Measurements from ENCODE around the gene HOXD11. TPM values are rescaled to one million over a fixed set of nuclear protein-coding genes. Genes with fewer than 3 reads are reported as not detected.
A peak's percentile ranks its signal among the peaks of the same experiment; 100 is the strongest.

HOXD11 gene
- total and polyA plus RNA-seq, 9 of the 15 experiments (the other 6 are each of a cell fraction or from before 2014, with no cell fraction given) = not detected

DNA sequence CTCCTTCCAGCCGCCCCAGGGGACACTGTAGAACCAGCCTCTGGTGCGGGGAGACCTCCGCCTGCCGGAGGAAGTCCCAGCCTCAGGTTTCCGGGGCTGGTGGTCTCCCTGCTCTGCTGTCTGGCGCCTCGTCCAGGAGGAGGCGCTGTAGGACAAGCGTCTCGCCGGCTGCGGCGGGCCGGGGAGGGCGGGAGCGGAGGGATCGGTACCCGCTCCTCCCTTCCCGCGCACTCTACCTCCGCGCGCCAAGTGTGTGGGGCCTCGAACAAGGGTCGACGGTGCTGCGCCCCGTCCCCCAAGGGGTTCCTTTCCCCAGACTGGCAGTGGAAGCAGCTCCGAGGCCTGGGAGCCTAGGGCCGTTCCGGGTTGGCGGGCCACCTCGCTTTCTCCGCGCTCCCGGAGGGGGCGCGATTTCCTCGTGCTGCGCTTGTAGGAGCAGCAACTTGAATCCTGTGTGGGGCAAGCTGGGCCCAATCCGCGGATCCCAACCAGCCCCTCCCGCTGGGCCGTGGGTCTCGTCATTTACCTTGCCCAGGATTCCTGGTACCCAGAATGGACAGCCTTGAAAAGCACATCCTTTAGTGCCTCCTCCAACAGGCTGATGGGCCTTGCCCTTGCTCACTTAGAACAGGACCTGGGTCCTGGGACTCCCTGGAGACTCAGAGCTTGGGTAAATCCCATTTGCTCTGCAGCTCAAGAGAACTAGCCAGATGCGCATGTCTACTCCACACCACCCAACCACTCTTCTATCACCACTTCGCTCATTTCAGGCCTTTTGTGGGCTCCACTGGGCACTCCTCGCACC lies 33.6 kb downstream of the HOXD11 start (continued):
- 0 out of 2 replicates have a peak, but pooled peaks have one; percentile 23 for TF ChIP-seq SPI1 (IDR thresholded peaks at IDR 0.05; ENCODE audit: borderline replicate concordance, low read depth, low read length)
- TF ChIP-seq ZNF75A (CRISPR knock-in tag; IDR thresholded peaks at IDR 0.05) = no peak
- TF ChIP-seq ZZZ3 (IDR thresholded peaks at IDR 0.05) = no peak
- peak; percentile 27 for TF ChIP-seq PHF20 (IDR thresholded peaks at IDR 0.05; ENCODE audit: partially characterized antibody)
- TF ChIP-seq RAD21 (CRISPR knock-in tag; conservative IDR thresholded peaks at IDR 0.05 in 1 of 2, IDR thresholded peaks at IDR 0.05 in 1 of 2) = peak; percentile 98 to 99
- TF ChIP-seq, protein P1, sequence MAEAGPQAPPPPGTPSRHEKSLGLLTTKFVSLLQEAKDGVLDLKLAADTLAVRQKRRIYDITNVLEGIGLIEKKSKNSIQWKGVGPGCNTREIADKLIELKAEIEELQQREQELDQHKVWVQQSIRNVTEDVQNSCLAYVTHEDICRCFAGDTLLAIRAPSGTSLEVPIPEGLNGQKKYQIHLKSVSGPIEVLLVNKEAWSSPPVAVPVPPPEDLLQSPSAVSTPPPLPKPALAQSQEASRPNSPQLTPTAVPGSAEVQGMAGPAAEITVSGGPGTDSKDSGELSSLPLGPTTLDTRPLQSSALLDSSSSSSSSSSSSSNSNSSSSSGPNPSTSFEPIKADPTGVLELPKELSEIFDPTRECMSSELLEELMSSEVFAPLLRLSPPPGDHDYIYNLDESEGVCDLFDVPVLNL (CRISPR knock-in tag; IDR thresholded peaks at IDR 0.05; ENCODE audit: low read depth) = 0 out of 2 replicates have a peak, but pooled peaks have one; percentile 21
- TF ChIP-seq CC2D1A (IDR thresholded peaks at IDR 0.05) = peak; percentile 89; the same call in 1 of the 2 replicates
- TF ChIP-seq ZNF24 (IDR thresholded peaks at IDR 0.05) = 0 out of 2 replicates have a peak, but pooled peaks have one; percentile 18
- TF ChIP-seq BMI1 (IDR thresholded peaks at IDR 0.05; ENCODE audit: low read length) = peak; percentile 9; the same call in 1 of the 2 replicates
- TF ChIP-seq ZBTB7A (IDR thresholded peaks at IDR 0.05; ENCODE audit: borderline replicate concordance, control insufficient read depth, low read depth, low read length) = peak; percentile 84; the same call in 1 of the 2 replicates
- TF ChIP-seq, protein P2, sequence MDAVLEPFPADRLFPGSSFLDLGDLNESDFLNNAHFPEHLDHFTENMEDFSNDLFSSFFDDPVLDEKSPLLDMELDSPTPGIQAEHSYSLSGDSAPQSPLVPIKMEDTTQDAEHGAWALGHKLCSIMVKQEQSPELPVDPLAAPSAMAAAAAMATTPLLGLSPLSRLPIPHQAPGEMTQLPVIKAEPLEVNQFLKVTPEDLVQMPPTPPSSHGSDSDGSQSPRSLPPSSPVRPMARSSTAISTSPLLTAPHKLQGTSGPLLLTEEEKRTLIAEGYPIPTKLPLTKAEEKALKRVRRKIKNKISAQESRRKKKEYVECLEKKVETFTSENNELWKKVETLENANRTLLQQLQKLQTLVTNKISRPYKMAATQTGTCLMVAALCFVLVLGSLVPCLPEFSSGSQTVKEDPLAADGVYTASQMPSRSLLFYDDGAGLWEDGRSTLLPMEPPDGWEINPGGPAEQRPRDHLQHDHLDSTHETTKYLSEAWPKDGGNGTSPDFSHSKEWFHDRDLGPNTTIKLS (IDR thresholded peaks at IDR 0.05; ENCODE audit: borderline replicate concordance, low read depth) = peak; percentile 60; the same call in 1 of the 2 replicates
- peak; percentile 29; the same call in 1 of the 2 replicates for TF ChIP-seq JUND (IDR thresholded peaks at IDR 0.05; ENCODE audit: borderline replicate concordance, low read depth, low read length)
- no peak; the same call in 2 of the 3 replicates for TF ChIP-seq JUND (tag; IDR thresholded peaks at IDR 0.05; ENCODE audit: borderline replicate concordance, low read depth, low read length)
- peak; percentile 88 for TF ChIP-seq STAG1 (CRISPR knock-in tag; IDR thresholded peaks at IDR 0.05; ENCODE audit: borderline replicate concordance)
- TF ChIP-seq, protein P3, sequence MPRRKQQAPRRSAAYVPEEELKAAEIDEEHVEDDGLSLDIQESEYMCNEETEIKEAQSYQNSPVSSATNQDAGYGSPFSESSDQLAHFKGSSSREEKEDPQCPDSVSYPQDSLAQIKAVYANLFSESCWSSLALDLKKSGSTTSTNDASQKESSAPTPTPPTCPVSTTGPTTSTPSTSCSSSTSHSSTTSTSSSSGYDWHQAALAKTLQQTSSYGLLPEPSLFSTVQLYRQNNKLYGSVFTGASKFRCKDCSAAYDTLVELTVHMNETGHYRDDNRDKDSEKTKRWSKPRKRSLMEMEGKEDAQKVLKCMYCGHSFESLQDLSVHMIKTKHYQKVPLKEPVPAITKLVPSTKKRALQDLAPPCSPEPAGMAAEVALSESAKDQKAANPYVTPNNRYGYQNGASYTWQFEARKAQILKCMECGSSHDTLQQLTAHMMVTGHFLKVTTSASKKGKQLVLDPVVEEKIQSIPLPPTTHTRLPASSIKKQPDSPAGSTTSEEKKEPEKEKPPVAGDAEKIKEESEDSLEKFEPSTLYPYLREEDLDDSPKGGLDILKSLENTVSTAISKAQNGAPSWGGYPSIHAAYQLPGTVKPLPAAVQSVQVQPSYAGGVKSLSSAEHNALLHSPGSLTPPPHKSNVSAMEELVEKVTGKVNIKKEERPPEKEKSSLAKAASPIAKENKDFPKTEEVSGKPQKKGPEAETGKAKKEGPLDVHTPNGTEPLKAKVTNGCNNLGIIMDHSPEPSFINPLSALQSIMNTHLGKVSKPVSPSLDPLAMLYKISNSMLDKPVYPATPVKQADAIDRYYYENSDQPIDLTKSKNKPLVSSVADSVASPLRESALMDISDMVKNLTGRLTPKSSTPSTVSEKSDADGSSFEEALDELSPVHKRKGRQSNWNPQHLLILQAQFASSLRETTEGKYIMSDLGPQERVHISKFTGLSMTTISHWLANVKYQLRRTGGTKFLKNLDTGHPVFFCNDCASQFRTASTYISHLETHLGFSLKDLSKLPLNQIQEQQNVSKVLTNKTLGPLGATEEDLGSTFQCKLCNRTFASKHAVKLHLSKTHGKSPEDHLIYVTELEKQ (CRISPR knock-in tag; IDR thresholded peaks at IDR 0.05) = no peak
- TF ChIP-seq, protein P4, sequence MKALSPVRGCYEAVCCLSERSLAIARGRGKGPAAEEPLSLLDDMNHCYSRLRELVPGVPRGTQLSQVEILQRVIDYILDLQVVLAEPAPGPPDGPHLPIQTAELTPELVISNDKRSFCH (CRISPR knock-in tag; IDR thresholded peaks at IDR 0.05) = no peak
- TF ChIP-seq, protein P4 (tag; IDR thresholded peaks at IDR 0.05) = 0 out of 2 replicates have a peak, but pooled peaks have one; percentile 47
- no peak for TF ChIP-seq SMAD1 (IDR thresholded peaks at IDR 0.05; ENCODE audit: low read depth, low read length, partially characterized antibody)
- TF ChIP-seq MTA3 (IDR thresholded peaks at IDR 0.05; ENCODE audit: borderline replicate concordance) = peak; percentile 70; the same call in 1 of the 2 replicates
- TF ChIP-seq L3MBTL2 (IDR thresholded peaks at IDR 0.05) = peak; percentile 89
- TF ChIP-seq, protein P5, sequence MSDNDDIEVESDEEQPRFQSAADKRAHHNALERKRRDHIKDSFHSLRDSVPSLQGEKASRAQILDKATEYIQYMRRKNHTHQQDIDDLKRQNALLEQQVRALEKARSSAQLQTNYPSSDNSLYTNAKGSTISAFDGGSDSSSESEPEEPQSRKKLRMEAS (CRISPR knock-in tag; IDR thresholded peaks at IDR 0.05) = peak; percentile 41; the same call in 1 of the 2 replicates

Data from K562 (cell line).